H1 (cell line): ENCODE data around the gene DGKD. TPM values are rescaled to one million over a fixed set of nuclear protein-coding genes. Genes with fewer than 3 reads are reported as not detected.

ENCODE experiments used
- CTCF ChIA-PET: fragments of 300-600 bp; sonication (Branson Sonifier 250); formaldehyde crosslinking; loops from one replicate; lab custom pipeline; 2021; ENCODE audit not compliant: partially characterized antibody; lab: Charles Lee
- POLR2A ChIA-PET: fragments of 300-600 bp; sonication (Branson Sonifier 250); formaldehyde crosslinking; loops from one replicate; lab custom pipeline; 2021; ENCODE audit warnings: inconsistent platforms; ENCODE audit not compliant: partially characterized antibody; lab: Charles Lee
- DNase-seq, 2 experiments: peaks; one replicate each; pipeline versions ENCODE4 v3.0.0 to v3.0.0-alpha.2; 2010 to 2022; ENCODE audit warnings: low spot score in 2 of 2, low read depth in 1 of 2, mixed read lengths in 1 of 2
- FAIRE-seq: peaks from 2 replicates; lab custom pipeline; 2011; peaks lifted over from hg19 to GRCh38; lab: Jason Lieb, UNC
- H2AFZ ChIP-seq: 2 replicates; pipeline ENCODE4 v1.8.1; 2012; ENCODE audit warnings: low read length, inconsistent platforms
- H2AK5ac ChIP-seq: 2 replicates; pipeline ENCODE4 v1.6.1; 2013; ENCODE audit warnings: low read depth, low read length
- H2BK120ac ChIP-seq: replicated peaks from 2 replicates; pipeline ENCODE3; 2013; ENCODE audit warnings: low read depth, low read length, inconsistent platforms
- H2BK12ac ChIP-seq: 2 replicates; pipeline ENCODE4 v1.6.1; 2013; ENCODE audit warnings: low read depth, low read length
- H2BK15ac ChIP-seq: 2 replicates; pipeline ENCODE4 v1.6.1; 2013; ENCODE audit warnings: low read length
- H2BK20ac ChIP-seq: 2 replicates; pipeline ENCODE4 v1.6.1; 2013; ENCODE audit warnings: low read length
- H2BK5ac ChIP-seq: 2 replicates; pipeline ENCODE4 v1.6.1; 2013; ENCODE audit warnings: low read depth, low read length
- H3K14ac ChIP-seq: 2 replicates; pipeline ENCODE4 v1.6.1; 2013; ENCODE audit warnings: inconsistent platforms; ENCODE audit not compliant: insufficient read length
- H3K18ac ChIP-seq: 2 replicates; pipeline ENCODE4 v1.6.1; 2013; ENCODE audit warnings: low read length; ENCODE audit errors: extremely low read depth
- H3K23ac ChIP-seq: 2 replicates; pipeline ENCODE4 v1.6.1; 2013; ENCODE audit warnings: inconsistent platforms; ENCODE audit not compliant: insufficient read length
- H3K23me2 ChIP-seq: 2 replicates; pipeline ENCODE4 v1.6.1; 2013; ENCODE audit warnings: low read depth, low read length
- H3K27ac ChIP-seq: 2 replicates; pipeline ENCODE4 v1.6.1; 2011; ENCODE audit warnings: low read depth, low read length, inconsistent platforms
- H3K27me3 ChIP-seq, 4 experiments: replicated peaks in 1 of 4; 1 replicate in 1 of 4; 2 replicates in 3 of 4; pipeline versions ENCODE4 v1.6.1 to v1.8.1; 2011 to 2013; ENCODE audit warnings: low read length in 3 of 4, mild to moderate bottlenecking in 3 of 4, inconsistent platforms in 2 of 4, mixed read lengths in 2 of 4, moderate library complexity in 1 of 4; ENCODE audit not compliant: control insufficient read depth in 3 of 4, insufficient read depth in 3 of 4; ENCODE audit errors: extremely low read depth in 1 of 4
- H3K36me3 ChIP-seq, 4 experiments: 2 replicates each; pipeline versions ENCODE4 v1.6.1 to v1.8.1; 2011 to 2013; ENCODE audit warnings: mild to moderate bottlenecking in 4 of 4, low read length in 3 of 4, moderate library complexity in 2 of 4, control low read depth in 1 of 4, inconsistent platforms in 1 of 4; ENCODE audit not compliant: insufficient read depth in 4 of 4, control insufficient read depth in 2 of 4
- H3K4ac ChIP-seq: replicated peaks from 2 replicates; pipeline ENCODE3; 2013; ENCODE audit warnings: low read length, low read depth, mixed read lengths, inconsistent platforms; ENCODE audit not compliant: insufficient read length
- H3K4me1 ChIP-seq, 4 experiments: replicated peaks in 1 of 4; 1 replicate in 1 of 4; 2 replicates in 3 of 4; pipeline versions ENCODE4 v1.6.1 to v1.8.1; 2011 to 2013; ENCODE audit warnings: low read length in 3 of 4, inconsistent platforms in 2 of 4, mixed read lengths in 1 of 4; ENCODE audit not compliant: insufficient read depth in 4 of 4, control insufficient read depth in 3 of 4
- H3K4me2 ChIP-seq, 2 experiments: 2 replicates each; pipeline versions ENCODE4 v1.6.1 to v1.8.1; 2011 to 2013; ENCODE audit warnings: low read depth in 2 of 2, low read length in 2 of 2, control low read depth in 1 of 2, inconsistent platforms in 1 of 2, mild to moderate bottlenecking in 1 of 2; ENCODE audit not compliant: insufficient read depth in 1 of 2
- H3K4me3 ChIP-seq, 4 experiments: fragments of 200-600, 300-600 bp in 1 of 4; sonication (generic), shearing (Covaris generic), sonication (Bioruptor Twin) in 1 of 4; 2 replicates each; pipeline versions ENCODE4 v1.5.1 to v1.8.1; 2011 to 2016; ENCODE audit warnings: low read length in 4 of 4, low read depth in 3 of 4, control low read depth in 2 of 4, inconsistent platforms in 2 of 4, mild to moderate bottlenecking in 2 of 4, mixed read lengths in 1 of 4, moderate library complexity in 1 of 4; ENCODE audit not compliant: insufficient read depth in 2 of 4; ENCODE audit errors: extremely low read depth in 1 of 4
- H3K56ac ChIP-seq: replicated peaks from 2 replicates; pipeline ENCODE3; 2013; ENCODE audit warnings: low read depth, mild to moderate bottlenecking, mixed read lengths, low read length, inconsistent platforms; ENCODE audit not compliant: insufficient read length
- H3K79me1 ChIP-seq: 2 replicates; pipeline ENCODE4 v1.6.1; 2013; ENCODE audit warnings: low read depth, low read length, control low read depth
- H3K79me2 ChIP-seq, 2 experiments: 2 replicates each; pipeline versions ENCODE4 v1.6.1 to v1.8.1; 2012 to 2013; ENCODE audit warnings: low read length in 2 of 2, mild to moderate bottlenecking in 2 of 2, inconsistent platforms in 1 of 2; ENCODE audit not compliant: insufficient read depth in 2 of 2, control insufficient read depth in 1 of 2
- H3K9ac ChIP-seq, 4 experiments: replicated peaks in 1 of 4; 1 replicate in 1 of 4; 2 replicates in 3 of 4; pipeline versions ENCODE4 v1.6.1 to v1.8.1; 2011 to 2013; ENCODE audit warnings: low read depth in 3 of 4, low read length in 3 of 4, control low read depth in 2 of 4, mild to moderate bottlenecking in 2 of 4, moderate library complexity in 2 of 4, inconsistent platforms in 1 of 4; ENCODE audit errors: extremely low read depth in 1 of 4
- H3K9me3 ChIP-seq, 2 experiments: 2 replicates each; pipeline versions ENCODE4 v1.6.1 to v1.8.1; 2012 to 2013; ENCODE audit warnings: mild to moderate bottlenecking in 2 of 2, moderate library complexity in 2 of 2, control low read depth in 1 of 2, inconsistent platforms in 1 of 2, low read depth in 1 of 2, low read length in 1 of 2, mixed read lengths in 1 of 2; ENCODE audit not compliant: insufficient read depth in 2 of 2
- H4K20me1 ChIP-seq, 2 experiments: replicated peaks in 1 of 2; 2 replicates each; pipeline versions ENCODE3 to v1.8.1; 2011 to 2013; ENCODE audit warnings: inconsistent platforms in 2 of 2, low read length in 2 of 2, mild to moderate bottlenecking in 1 of 2; ENCODE audit not compliant: insufficient read depth in 2 of 2, control insufficient read depth in 1 of 2
- H4K5ac ChIP-seq: 2 replicates; pipeline ENCODE4 v1.6.1; 2013; ENCODE audit warnings: low read length, low read depth, mixed read lengths, inconsistent platforms; ENCODE audit not compliant: insufficient read length
- H4K8ac ChIP-seq: 2 replicates; pipeline ENCODE4 v1.8.0; 2013; ENCODE audit warnings: mild to moderate bottlenecking, moderate library complexity, low read length, inconsistent platforms; ENCODE audit not compliant: insufficient read depth; ENCODE audit errors: extremely low read depth
- H4K91ac ChIP-seq: replicated peaks from 2 replicates; pipeline ENCODE3; 2013; ENCODE audit warnings: low read length, mixed read lengths, inconsistent platforms; ENCODE audit not compliant: insufficient read length
- ASH2L ChIP-seq: fragments of 200-600, 300-600 bp; sonication (generic); IDR thresholded peaks from one replicate; pipeline ENCODE4 v1.7.1; 2017; ENCODE audit warnings: low read length
- CBX8 ChIP-seq: fragments of 300-800, 300-1000 bp; sonication (generic); IDR thresholded peaks from 2 replicates; pipeline ENCODE4 v1.7.1; 2016; ENCODE audit warnings: low read depth, low read length, borderline replicate concordance
- CEBPB ChIP-seq: IDR thresholded peaks from 2 replicates; pipeline ENCODE4 v1.6.1; 2012; ENCODE audit warnings: low read depth, low read length
- GABPA ChIP-seq: IDR thresholded peaks from 2 replicates; pipeline ENCODE4 v1.6.1; 2011; ENCODE audit warnings: mild to moderate bottlenecking, low read length, moderate library complexity, borderline replicate concordance; ENCODE audit not compliant: insufficient read depth
- POLR2AphosphoS5 ChIP-seq: IDR thresholded peaks from 2 replicates; pipeline ENCODE4 v1.6.1; 2011; ENCODE audit warnings: low read depth, low read length
- TEAD4 ChIP-seq: IDR thresholded peaks from 2 replicates; pipeline ENCODE4 v1.6.1; 2012; ENCODE audit warnings: low read depth, low read length, inconsistent platforms, mixed read lengths
- YY1 ChIP-seq: IDR thresholded peaks from 2 replicates; pipeline ENCODE4 v1.6.1; 2011; ENCODE audit warnings: low read depth, mild to moderate bottlenecking, low read length
- WGBS, 2 experiments: shearing (Covaris generic) in 1 of 2; methylation state at CpG; one replicate each; pipeline versions ENCODE4 v1.1.6 to v1.1.7; 2013 to 2015; ENCODE audit warnings: low lambda C conversion rate in 2 of 2, mixed read lengths in 2 of 2, inconsistent platforms in 1 of 2, low coverage in 1 of 2, missing lambda C conversion rate in 1 of 2; ENCODE audit not compliant: insufficient replicate concordance in 2 of 2, insufficient coverage in 1 of 2, insufficient read length in 1 of 2; ENCODE audit errors: extremely low coverage in 1 of 2, missing lambda C conversion rate in 1 of 2; 5-methylcytosine and 5-hydroxymethylcytosine counted together
- polyA plus RNA-seq, 7 experiments: library from polyadenylated mRNA; depleted of rRNA in 3 of 7; stranded (reverse) in 5 of 7; unstranded in 2 of 7; fragments of >200 nt in 5 of 7; fragments of 200-250 nt in 2 of 7; gene quantifications; 1 replicate in 5 of 7; 2 replicates in 1 of 7; 4 replicates in 1 of 7; pipeline versions ENCODE4 v1.2.1 to v1.2.3, GENCODE V29; 2011 to 2013; ENCODE audit warnings: missing spikeins in 2 of 7, mixed read lengths in 2 of 7
- total RNA-seq: library from RNA; stranded (reverse); fragmentation: NEBNext Ultra II Directional; extraction: Animal tissue kit (Norgen Biotek cat#: 25700); gene quantifications from 2 replicates; pipeline ENCODE4 v1.2.1, GENCODE V29; 2021

Gene DGKD
- total and polyA plus RNA-seq, 2 of the 8 experiments (the other 6 are each of a cell fraction or from before 2014, with no cell fraction given): 7.7 to 30.9 TPM

- Histone ChIP-seq H3K27me3 (no peaks in the 10 kb centered on the region), H4K5ac (no peak overlapping the region), H3K23ac (no peak overlapping the region), H4K91ac (no peak overlapping the region), H3K4me3 (no peak overlapping the region), H4K20me1 (no peaks in the 10 kb centered on the region), H3K9me3 (0 out of 4 replicates have a peak, but pooled peaks cover 0 to 4% of the 10 kb centered on the region in 2 experiments), H3K36me3 (no peaks in the 10 kb centered on the region), H3K18ac (no peak overlapping the region), H3K79me2 (no peaks in the 10 kb centered on the region), H2AK5ac (no peak overlapping the region), H2BK12ac (no peak overlapping the region), H3K4me1 (no peaks in the 10 kb centered on the region), H3K79me1 (no peaks in the 10 kb centered on the region), H3K9ac (no peak overlapping the region), H3K4ac (no peak overlapping the region), H2BK120ac (no peak overlapping the region), H3K14ac (no peak overlapping the region), H2BK20ac (no peak overlapping the region), H4K8ac (no peak overlapping the region), H3K4me2 (no peak overlapping the region), H2BK5ac (no peak overlapping the region), H3K56ac (no peak overlapping the region), H2AFZ (no peak overlapping the region), H3K27ac (no peak overlapping the region), H3K23me2 (no peaks in the 10 kb centered on the region), H2BK15ac (no peak overlapping the region)
- no peak for DNase-seq
- 90% methylated on average over 1 of the region's 1 CpG; no CpG with 5 or more reads in 1 of the 2 experiments for WGBS, 2 experiments
- FAIRE-seq: no peak
- CTCF ChIA-PET: no interaction called here
- TF ChIP-seq ASH2L (no peak), CBX8 (no peak), GABPA (no peak), YY1 (no peak), POLR2AphosphoS5 (no peak), CEBPB (no peak), TEAD4 (no peak)
- POLR2A ChIA-PET: no interaction called here
Observed at GRCh38 chr2:233503481-233503880, 149.2 kb downstream of the DGKD start.
